OCI-LY3 (cell line): ENCODE data around the gene TEX10.

Source experiments
- EZH2phosphoT487 ChIP-seq: fragments of 200-600 bp; shearing (Covaris generic); IDR thresholded peaks from 2 replicates; pipeline ENCODE4 v1.6.1; 2018; ENCODE audit warnings: antibody characterized with exemption, mixed run types, low read depth
- TF ChIP-seq, protein P1 (sequence below): fragments of 200-600, 300-600 bp; sonication (generic); IDR thresholded peaks from 2 replicates; pipeline ENCODE4 v1.5.1; 2014; ENCODE audit warnings: antibody characterized with exemption, low read length, low read depth

DNA sequence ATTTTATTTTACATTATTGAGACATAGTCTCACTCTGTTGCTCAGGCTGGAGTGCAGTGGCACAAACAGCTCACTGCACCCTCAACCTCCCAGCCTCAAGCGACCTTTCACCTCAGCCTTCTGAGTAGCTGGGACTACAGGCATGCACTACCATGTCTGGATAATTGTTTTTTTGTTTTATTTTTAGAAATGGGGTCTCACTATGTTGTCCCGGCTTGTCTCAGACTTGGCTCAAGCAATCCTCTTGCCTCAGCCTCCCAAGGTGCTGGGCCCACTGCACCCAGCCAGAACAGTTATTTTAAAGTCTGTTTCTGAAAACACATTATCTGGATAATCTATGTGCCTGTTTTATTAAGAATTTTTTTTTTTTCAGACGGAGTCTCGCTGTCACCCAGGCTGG lies 62.0 kb downstream of the TEX10 start:
- TF ChIP-seq EZH2phosphoT487, result no peak
- TF ChIP-seq, protein P1, sequence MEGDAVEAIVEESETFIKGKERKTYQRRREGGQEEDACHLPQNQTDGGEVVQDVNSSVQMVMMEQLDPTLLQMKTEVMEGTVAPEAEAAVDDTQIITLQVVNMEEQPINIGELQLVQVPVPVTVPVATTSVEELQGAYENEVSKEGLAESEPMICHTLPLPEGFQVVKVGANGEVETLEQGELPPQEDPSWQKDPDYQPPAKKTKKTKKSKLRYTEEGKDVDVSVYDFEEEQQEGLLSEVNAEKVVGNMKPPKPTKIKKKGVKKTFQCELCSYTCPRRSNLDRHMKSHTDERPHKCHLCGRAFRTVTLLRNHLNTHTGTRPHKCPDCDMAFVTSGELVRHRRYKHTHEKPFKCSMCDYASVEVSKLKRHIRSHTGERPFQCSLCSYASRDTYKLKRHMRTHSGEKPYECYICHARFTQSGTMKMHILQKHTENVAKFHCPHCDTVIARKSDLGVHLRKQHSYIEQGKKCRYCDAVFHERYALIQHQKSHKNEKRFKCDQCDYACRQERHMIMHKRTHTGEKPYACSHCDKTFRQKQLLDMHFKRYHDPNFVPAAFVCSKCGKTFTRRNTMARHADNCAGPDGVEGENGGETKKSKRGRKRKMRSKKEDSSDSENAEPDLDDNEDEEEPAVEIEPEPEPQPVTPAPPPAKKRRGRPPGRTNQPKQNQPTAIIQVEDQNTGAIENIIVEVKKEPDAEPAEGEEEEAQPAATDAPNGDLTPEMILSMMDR, result no peak
